MM.1S (cell line): ENCODE results near the gene CFAP70.

Source experiments
- EZH2phosphoT487 ChIP-seq: fragments of 300-600 bp; sonication (generic); IDR thresholded peaks from 2 replicates; pipeline ENCODE4 v1.6.1; 2018; ENCODE audit warnings: antibody characterized with exemption, low read length
- TF ChIP-seq, protein P1 (sequence below): fragments of 300-600 bp; sonication (generic); IDR thresholded peaks from 2 replicates; pipeline ENCODE4 v1.5.1; 2016; ENCODE audit warnings: antibody characterized with exemption, low read length, mixed read lengths

DNA sequence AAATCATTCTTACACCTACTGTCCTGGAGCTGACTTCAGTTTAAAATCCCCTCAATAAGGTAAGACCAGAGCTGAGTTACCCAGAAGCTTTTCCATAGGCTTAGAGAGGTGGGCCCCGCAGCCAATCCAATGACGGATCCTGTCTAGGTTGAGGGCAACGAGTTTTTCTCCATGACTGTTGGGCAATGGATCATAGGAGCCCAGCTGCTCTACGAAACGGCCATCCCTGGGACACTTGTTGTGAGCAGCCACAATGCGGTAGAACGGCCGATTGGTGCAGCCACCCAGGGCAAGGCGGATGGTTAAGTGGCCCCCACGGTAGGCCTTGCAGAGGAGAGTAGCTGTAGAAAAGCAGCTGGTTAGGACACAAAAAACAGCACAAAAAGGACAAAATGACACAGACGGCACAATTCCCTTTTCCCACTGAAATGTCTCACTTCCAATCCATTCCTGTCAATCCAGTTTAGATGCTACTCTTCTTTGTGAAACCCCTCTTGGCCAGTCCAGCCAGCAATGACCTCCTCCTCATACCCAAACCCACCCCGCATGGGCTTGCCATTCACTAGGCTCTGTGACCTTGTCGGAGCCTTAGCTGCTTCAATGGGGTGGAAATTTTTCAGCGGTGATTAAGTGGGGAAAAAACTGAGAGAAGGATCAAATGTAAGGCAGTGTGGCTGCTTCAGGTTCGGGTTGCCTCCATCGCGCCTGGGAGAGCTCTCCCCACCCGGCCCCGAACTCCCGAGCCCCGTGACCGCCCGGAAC is 106.8 kb downstream of the CFAP70 start:
- TF ChIP-seq, protein P1, sequence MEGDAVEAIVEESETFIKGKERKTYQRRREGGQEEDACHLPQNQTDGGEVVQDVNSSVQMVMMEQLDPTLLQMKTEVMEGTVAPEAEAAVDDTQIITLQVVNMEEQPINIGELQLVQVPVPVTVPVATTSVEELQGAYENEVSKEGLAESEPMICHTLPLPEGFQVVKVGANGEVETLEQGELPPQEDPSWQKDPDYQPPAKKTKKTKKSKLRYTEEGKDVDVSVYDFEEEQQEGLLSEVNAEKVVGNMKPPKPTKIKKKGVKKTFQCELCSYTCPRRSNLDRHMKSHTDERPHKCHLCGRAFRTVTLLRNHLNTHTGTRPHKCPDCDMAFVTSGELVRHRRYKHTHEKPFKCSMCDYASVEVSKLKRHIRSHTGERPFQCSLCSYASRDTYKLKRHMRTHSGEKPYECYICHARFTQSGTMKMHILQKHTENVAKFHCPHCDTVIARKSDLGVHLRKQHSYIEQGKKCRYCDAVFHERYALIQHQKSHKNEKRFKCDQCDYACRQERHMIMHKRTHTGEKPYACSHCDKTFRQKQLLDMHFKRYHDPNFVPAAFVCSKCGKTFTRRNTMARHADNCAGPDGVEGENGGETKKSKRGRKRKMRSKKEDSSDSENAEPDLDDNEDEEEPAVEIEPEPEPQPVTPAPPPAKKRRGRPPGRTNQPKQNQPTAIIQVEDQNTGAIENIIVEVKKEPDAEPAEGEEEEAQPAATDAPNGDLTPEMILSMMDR = no peak
- no peak for TF ChIP-seq EZH2phosphoT487
